Loucy (cell line): ENCODE results near the gene ARX.

Source experiments
- H2AFZ ChIP-seq: fragments of 200-600 bp; sonication (generic); 2 replicates; pipeline ENCODE4 v1.6.0; 2016; ENCODE audit warnings: antibody characterized with exemption, mild to moderate bottlenecking, low read length, moderate library complexity
- H3F3A ChIP-seq: fragments of 200-600 bp; 2 replicates; pipeline ENCODE4 v1.6.0; 2016; ENCODE audit warnings: antibody characterized with exemption, low read depth, mild to moderate bottlenecking
- H3K27me3 ChIP-seq: fragments of 200-600 bp; sonication (generic); 2 replicates; pipeline ENCODE4 v1.6.1; 2014; ENCODE audit warnings: low read length, mild to moderate bottlenecking; ENCODE audit not compliant: insufficient read depth, poor library complexity, severe bottlenecking
- H3K36me3 ChIP-seq: fragments of 200-600 bp; sonication (generic); 2 replicates; pipeline ENCODE4 v1.6.1; 2016; ENCODE audit warnings: low read length; ENCODE audit not compliant: insufficient read depth
- H3K4me1 ChIP-seq: fragments of 200-600 bp; sonication (generic); 2 replicates; pipeline ENCODE4 v1.5.1; 2014; ENCODE audit warnings: low read length, mild to moderate bottlenecking; ENCODE audit not compliant: insufficient read depth, poor library complexity, severe bottlenecking
- H3K4me2 ChIP-seq: fragments of 200-600 bp; sonication (generic); 2 replicates; pipeline ENCODE4 v1.6.0; 2014; ENCODE audit warnings: antibody characterized with exemption, low read length, low read depth, mild to moderate bottlenecking; ENCODE audit not compliant: poor library complexity, severe bottlenecking
- H3K4me3 ChIP-seq: fragments of 200-600 bp; sonication (generic); 2 replicates; pipeline ENCODE4 v1.5.1; 2014; ENCODE audit warnings: low read length, mild to moderate bottlenecking, mixed read lengths; ENCODE audit not compliant: poor library complexity, severe bottlenecking
- H3K79me2 ChIP-seq: fragments of 200-600 bp; sonication (generic); 2 replicates; pipeline ENCODE4 v1.6.1; 2014; ENCODE audit warnings: low read length; ENCODE audit not compliant: insufficient read depth
- H3K9ac ChIP-seq: fragments of 200-600 bp; sonication (generic); 2 replicates; pipeline ENCODE4 v1.6.0; 2014; ENCODE audit warnings: mild to moderate bottlenecking, low read depth, low read length, moderate library complexity; ENCODE audit not compliant: poor library complexity, severe bottlenecking
- H3K9me2 ChIP-seq: fragments of 200-600 bp; sonication (generic); replicated peaks from 2 replicates; pipeline ENCODE4 v1.6.1; 2016; ENCODE audit warnings: low read depth, low read length, mixed read lengths
- H3K9me3 ChIP-seq: fragments of 200-600 bp; sonication (generic); 2 replicates; pipeline ENCODE4 v1.6.1; 2014; ENCODE audit warnings: mild to moderate bottlenecking, antibody characterized with exemption, low read length, low read depth; ENCODE audit not compliant: insufficient read depth
- H4K20me1 ChIP-seq: fragments of 200-600 bp; sonication (generic); 2 replicates; pipeline ENCODE4 v1.6.0; 2014; ENCODE audit warnings: antibody characterized with exemption, low read length, mild to moderate bottlenecking; ENCODE audit not compliant: insufficient read depth, poor library complexity, severe bottlenecking
- EZH2phosphoT487 ChIP-seq: fragments of 200-600 bp; IDR thresholded peaks from 2 replicates; pipeline ENCODE4 v1.6.1; 2018; ENCODE audit warnings: antibody characterized with exemption, mild to moderate bottlenecking, moderate library complexity, borderline replicate concordance
- TF ChIP-seq, protein P1 (sequence below): fragments of 200-600 bp; sonication (generic); conservative IDR thresholded peaks from 2 replicates; pipeline ENCODE4 v1.5.1; 2014; ENCODE audit warnings: mild to moderate bottlenecking, antibody characterized with exemption, low read length

ARX gene

DNA sequence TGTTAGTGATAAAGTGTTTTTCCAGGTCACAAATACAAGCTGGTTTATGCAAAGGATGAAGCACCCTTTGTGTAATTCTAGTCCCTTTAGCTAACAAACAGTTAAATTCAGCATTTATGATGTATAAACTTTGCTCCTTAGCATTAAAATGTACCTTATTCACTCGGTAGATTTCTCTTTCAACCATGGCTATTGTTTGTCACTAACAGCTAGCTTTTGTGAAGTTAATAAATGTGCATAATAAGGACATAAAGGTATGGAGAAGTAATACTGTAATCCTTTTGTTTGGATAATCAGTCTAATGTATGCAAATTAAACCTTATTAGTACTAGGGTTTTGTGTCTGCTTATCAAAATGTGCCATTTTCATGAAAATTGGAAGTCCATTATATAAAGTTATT is 34.2 kb upstream of the ARX start:
- TF ChIP-seq EZH2phosphoT487, result no peak
- TF ChIP-seq, protein P1, sequence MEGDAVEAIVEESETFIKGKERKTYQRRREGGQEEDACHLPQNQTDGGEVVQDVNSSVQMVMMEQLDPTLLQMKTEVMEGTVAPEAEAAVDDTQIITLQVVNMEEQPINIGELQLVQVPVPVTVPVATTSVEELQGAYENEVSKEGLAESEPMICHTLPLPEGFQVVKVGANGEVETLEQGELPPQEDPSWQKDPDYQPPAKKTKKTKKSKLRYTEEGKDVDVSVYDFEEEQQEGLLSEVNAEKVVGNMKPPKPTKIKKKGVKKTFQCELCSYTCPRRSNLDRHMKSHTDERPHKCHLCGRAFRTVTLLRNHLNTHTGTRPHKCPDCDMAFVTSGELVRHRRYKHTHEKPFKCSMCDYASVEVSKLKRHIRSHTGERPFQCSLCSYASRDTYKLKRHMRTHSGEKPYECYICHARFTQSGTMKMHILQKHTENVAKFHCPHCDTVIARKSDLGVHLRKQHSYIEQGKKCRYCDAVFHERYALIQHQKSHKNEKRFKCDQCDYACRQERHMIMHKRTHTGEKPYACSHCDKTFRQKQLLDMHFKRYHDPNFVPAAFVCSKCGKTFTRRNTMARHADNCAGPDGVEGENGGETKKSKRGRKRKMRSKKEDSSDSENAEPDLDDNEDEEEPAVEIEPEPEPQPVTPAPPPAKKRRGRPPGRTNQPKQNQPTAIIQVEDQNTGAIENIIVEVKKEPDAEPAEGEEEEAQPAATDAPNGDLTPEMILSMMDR, result no peak
- Histone ChIP-seq H3K9ac (peak overlapping the region; percentile 51), H3F3A (no peaks in the 10 kb centered on the region), H3K9me3 (no peaks in the 10 kb centered on the region), H3K4me1 (peaks cover 32% of the 10 kb centered on the region), H3K4me2 (peak overlapping the region; percentile 73), H3K36me3 (no peaks in the 10 kb centered on the region), H3K27me3 (no peaks in the 10 kb centered on the region), H4K20me1 (no peaks in the 10 kb centered on the region), H3K4me3 (peak overlapping the region; percentile 61), H3K79me2 (no peaks in the 10 kb centered on the region), H2AFZ (peak overlapping the region; percentile 76), H3K9me2 (no peaks in the 10 kb centered on the region)

DNA sequence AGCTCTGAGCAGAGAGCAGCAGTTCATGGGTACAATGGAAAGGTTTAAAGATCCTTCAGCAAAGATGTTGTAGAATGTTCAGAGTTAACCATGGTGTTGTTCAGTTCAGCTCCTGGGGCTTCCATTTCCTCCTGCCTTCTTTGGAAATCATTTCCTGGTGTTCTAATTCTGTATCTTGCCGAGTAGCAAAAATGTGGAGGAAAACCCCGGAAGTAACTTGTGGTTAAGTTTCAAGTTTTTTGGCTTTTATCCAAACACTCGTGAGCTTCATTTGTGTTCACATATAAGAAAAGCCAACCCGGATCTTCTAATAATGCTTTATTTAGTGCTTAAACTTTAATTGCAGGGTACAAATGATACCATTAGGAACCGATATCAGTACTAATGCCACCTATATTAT is 33.6 kb upstream of the ARX start:
- Histone ChIP-seq H3K79me2 (no peaks in the 10 kb centered on the region), H3K9ac (peak overlapping the region; percentile 51), H2AFZ (peak overlapping the region; percentile 76), H3K9me2 (no peaks in the 10 kb centered on the region), H4K20me1 (no peaks in the 10 kb centered on the region), H3K4me1 (peaks cover 32% of the 10 kb centered on the region), H3K9me3 (no peaks in the 10 kb centered on the region), H3F3A (no peaks in the 10 kb centered on the region), H3K4me3 (peak overlapping the region; percentile 61), H3K36me3 (no peaks in the 10 kb centered on the region), H3K27me3 (no peaks in the 10 kb centered on the region), H3K4me2 (peak overlapping the region; percentile 73)
- TF ChIP-seq EZH2phosphoT487, result no peak
- TF ChIP-seq, protein P1, result no peak

DNA sequence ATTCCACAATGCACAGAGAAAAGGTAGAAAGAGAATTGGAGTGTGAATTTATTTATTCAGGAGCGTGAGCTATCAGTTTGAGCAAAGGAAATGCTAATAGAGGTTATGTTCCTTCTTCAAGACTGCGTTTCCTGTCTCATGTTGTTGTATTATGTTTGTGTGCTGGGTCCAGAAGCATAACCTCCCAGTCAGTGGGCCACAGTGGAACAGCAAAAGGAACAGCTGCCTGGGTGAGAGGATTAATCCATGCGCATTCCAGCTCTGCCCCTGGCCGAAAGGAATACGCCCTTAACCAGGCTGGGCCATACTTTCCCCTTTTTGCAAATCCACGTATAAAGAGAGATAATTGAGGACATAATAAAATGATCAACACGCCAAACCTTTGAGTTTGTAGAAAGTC is 32.4 kb upstream of the ARX start:
- TF ChIP-seq EZH2phosphoT487, result no peak
- TF ChIP-seq, protein P1, result no peak
- H3K9ac ChIP-seq, result no peak overlapping the region
- no peak overlapping the region for H3K4me3 ChIP-seq
- H4K20me1 ChIP-seq, result no peaks in the 10 kb centered on the region
- no peaks in the 10 kb centered on the region for H3K36me3 ChIP-seq
- no peaks in the 10 kb centered on the region for H3K9me2 ChIP-seq
- H3K9me3 ChIP-seq, result no peaks in the 10 kb centered on the region
- H3K4me1 ChIP-seq, result peaks cover 32% of the 10 kb centered on the region
- peak overlapping the region; percentile 64; the same call in 1 of the 2 replicates for H2AFZ ChIP-seq
- H3K27me3 ChIP-seq, result no peaks in the 10 kb centered on the region
- H3K79me2 ChIP-seq, result no peaks in the 10 kb centered on the region
- no peaks in the 10 kb centered on the region for H3F3A ChIP-seq
- H3K4me2 ChIP-seq, result no peak overlapping the region
